Stimulated activated CD4-positive, alpha-beta T cell treated with anti-CD3 and anti-CD28 coated beads, Interleukin-2, amount 100 ng/mL, for 24 hours (primary cell): ENCODE results near the gene LRMDA.

Source experiments
- DNase-seq, 2 donors: peaks; one replicate each; pipeline ENCODE4 v3.0.0-alpha.2; 2020

LRMDA gene

GRCh38 chr10:76397181-76398042, 966.0 kb downstream of the LRMDA start:
- no peak for DNase-seq

- DNase-seq = no peak
These were observed 966.8 kb downstream of the LRMDA start for GRCh38 chr10:76398043-76398710.

- DNase-seq = no peak
These were observed 967.8 kb downstream of the LRMDA start for GRCh38 chr10:76399226-76399625.

- no peak for DNase-seq
These were observed 969.6 kb downstream of the LRMDA start for GRCh38 chr10:76401006-76401405.

GRCh38 chr10:76403912-76404311, 972.5 kb downstream of the LRMDA start:
- no peak for DNase-seq

GRCh38 chr10:76404531-76404930, 973.1 kb downstream of the LRMDA start:
- no peak for DNase-seq

GRCh38 chr10:76405922-76406321, 974.5 kb downstream of the LRMDA start:
- no peak for DNase-seq

- DNase-seq = no peak
These were observed 977.2 kb downstream of the LRMDA start for GRCh38 chr10:76408646-76409045.

- DNase-seq = no peak
These were observed 980.5 kb downstream of the LRMDA start for GRCh38 chr10:76411729-76412435.

GRCh38 chr10:76415554-76415953, 984.1 kb downstream of the LRMDA start:
- no peak for DNase-seq

- DNase-seq = no peak
These were observed 985.2 kb downstream of the LRMDA start for GRCh38 chr10:76416642-76417041.

GRCh38 chr10:76420725-76421124, 989.3 kb downstream of the LRMDA start:
- no peak for DNase-seq

GRCh38 chr10:76422769-76423168, 991.3 kb downstream of the LRMDA start:
- DNase-seq = no peak

GRCh38 chr10:76428551-76429367, 997.3 kb downstream of the LRMDA start:
- DNase-seq = no peak

- DNase-seq = no peak
These were observed 998.1 kb downstream of the LRMDA start for GRCh38 chr10:76429368-76430060.

GRCh38 chr10:76430061-76430645, 998.7 kb downstream of the LRMDA start:
- no peak for DNase-seq

GRCh38 chr10:76432016-76433012, 1000.9 kb downstream of the LRMDA start:
- no peak for DNase-seq

- no peak for DNase-seq
These were observed 1002.0 kb downstream of the LRMDA start for GRCh38 chr10:76433161-76434005.

- no peak for DNase-seq
These were observed 1003.7 kb downstream of the LRMDA start for GRCh38 chr10:76435157-76435556.
